HG02938 (cell line): ENCODE results near the gene SEMA5A.

Experiments
- ATAC-seq: cut with Tn5 transposase; IDR thresholded peaks from one replicate; pipeline ENCODE4 v1.9.1; 2021; ENCODE audit warnings: mild to moderate bottlenecking, moderate library complexity; ENCODE audit not compliant: unreplicated experiment

The SEMA5A gene

DNA sequence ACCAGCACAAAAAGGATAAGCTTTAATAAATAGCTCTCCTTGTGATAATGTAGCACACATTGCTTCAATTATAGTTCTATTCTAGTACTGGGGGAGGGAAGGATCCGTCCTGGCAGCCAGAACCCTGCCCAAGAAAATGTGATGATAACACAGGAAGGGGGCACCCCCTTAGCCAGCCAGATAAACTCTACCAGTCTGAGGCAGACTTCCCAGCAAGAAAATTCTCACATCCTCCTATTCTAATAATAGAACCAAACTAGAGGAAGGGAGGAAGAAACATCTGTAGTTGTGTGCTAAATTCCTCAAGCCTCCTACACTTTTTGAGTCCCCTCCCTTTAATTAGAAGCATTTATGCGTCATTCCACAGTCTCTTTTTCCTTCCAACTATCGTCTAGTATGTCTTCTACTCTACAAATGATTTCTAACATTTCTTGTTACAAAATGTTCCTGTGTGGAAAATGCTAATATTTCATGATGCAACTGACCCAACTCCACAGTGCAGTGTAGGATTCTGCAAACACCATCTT, 261.0 kb downstream of the SEMA5A start:
- no peak for ATAC-seq

DNA sequence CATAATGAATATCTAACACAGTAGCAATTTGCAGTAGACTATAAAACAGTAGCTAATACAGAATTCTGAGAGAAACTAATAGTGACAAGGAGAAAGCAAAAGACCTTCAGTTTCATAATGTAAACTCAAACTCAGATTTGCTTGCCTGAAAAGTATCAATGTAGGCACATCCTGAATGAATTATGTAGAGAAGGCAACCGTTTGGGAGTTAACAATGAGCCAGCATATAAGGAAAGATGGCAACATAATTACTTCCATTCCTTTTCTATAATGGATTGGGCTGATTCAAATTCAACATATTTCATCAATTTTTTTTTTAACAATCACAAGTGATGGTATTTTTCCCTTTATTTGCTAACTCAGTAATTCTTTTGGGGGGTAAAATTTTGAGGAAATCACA, 261.6 kb downstream of the SEMA5A start:
- ATAC-seq: no peak

DNA sequence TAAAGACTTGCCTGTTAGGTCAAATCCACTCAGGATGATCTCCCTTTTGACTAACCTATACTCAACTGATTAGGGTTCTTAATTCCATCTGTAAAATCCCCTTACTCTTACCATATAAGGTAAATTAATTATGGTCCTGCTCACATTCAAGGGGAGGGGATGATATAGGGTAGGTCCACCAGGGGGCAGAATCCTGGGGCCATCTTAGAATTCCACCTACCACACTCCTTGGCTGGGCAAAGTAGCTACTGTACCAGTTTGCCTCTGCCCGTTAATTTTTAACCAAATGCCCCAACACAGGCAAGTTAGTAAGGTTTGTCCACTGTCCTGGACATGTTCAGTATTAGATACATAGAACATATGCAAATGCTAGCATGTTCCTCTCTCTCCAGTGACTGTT, 262.4 kb downstream of the SEMA5A start:
- no peak for ATAC-seq

DNA sequence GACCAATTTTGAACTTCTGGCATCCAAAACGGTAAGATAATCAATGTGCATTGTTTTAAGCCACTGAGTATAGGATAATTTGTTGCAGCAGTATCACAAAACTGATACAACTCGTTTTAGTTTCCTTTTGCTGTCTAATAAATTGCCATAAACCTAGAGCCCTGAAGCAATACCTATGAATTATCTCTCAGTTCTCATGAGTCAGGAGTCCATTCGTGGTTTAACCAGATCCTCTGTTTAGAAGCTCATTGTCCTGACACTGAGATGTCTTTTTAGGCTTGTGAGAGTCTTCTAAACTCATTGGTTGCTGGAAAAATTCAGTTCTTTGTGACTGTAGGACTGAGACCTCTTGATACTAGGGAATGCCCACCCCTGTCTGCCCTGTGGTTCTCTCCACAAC, 262.9 kb downstream of the SEMA5A start:
- ATAC-seq: no peak

DNA sequence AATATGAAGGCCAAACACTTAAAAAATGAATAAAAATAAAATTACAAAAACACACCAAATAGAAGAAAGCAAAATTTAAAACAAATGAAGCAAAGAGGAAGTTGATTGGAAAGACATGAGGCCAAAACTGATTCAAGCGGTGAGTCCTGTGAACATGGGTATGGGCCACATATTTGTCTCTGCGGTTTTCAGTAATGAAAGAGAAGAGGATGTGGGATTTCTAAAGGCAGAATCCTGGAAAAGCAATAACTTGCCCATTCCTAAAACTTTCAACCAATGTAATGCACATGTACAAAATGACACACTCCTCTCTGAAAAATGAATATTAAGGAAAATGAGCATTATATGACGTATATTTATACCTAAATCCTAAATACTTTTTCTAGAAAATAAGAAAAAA, 263.7 kb downstream of the SEMA5A start:
- no peak for ATAC-seq

DNA sequence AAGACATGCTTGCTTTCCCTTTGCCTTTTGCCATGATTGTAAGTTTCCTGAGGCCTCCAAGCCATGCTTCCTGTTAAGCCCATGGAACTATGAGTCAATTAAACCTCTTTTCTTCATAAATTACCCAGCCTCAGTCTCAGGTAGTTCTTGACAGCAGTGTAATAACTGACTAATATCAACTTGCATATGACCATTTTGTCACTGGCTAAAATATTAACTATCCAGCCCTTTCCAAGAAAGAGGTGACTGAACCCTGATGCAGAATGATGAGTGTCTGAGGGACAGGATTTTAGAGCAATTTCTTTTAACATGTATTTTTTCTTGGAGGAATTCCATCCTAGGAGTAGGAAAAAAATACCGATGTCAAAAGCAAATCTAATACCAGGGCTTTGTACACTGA, 266.1 kb downstream of the SEMA5A start:
- ATAC-seq: no peak

DNA sequence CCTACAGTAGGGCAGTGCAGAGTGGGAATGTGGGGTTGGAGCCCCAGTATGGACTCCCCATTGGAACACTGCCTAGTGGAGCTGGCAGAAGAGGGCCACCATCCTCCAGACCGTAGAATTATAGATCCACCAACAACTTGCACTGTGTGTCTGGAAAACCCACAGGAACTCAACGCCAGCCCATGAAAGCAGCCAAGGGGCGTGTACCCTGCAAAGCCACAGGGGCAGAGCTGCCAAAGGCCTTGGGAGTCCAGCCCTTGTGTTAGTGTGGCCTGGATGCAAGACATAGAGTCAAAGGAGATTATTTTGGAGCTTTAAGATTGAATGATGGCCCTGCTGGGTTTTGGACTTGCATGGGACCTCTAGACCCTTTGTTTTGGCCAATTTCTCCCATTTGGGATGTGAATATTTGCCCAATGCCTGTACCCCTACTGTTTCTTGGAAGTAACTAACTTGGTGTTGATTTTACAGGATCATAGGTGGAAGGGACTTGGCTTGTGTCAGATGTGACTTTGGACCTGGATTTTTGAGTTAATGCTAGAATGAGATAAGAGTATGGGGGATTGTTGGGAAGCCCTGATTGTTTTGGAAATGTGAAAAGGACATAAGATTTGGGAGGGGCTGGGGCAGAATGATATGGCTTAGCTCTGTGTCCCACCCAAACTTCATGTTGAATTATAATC, 266.8 kb downstream of the SEMA5A start:
- ATAC-seq: no peak

DNA sequence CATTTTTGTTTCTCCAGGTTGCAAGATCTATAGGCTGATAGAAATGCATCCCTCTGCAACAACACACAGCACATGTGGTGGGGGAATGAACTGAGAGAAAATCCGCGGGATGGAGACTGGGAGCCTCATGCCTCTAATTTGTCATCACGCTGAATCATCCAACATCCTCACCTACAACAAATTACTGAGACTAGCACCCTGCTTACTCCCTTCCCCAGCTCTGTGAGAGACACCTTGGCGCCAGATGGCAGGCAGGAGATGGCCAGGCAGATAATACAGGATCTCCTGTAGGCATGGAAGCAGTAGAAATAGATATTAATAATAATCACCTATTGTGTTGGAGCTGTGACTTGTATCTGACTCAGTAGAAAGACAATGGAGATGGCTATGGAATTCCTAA, 276.9 kb downstream of the SEMA5A start:
- ATAC-seq: no peak

DNA sequence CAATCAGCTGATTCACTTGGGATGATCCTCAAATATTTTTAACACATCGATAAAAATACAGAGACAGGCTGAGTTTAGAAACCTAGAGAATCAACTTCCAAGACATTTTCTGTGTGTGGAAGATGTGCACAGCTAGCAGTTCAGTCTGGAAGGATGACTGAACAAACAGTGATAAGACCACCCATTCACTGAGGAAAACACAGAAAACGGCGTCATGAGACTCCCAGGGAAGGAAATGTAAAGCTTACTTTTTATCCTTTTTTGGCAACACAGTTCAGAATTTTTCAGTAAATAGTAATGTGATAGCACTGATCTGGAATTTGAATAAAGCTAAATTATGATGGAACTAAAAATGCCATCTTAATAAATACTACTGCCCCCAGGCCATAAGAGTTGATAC, 277.6 kb downstream of the SEMA5A start:
- no peak for ATAC-seq

DNA sequence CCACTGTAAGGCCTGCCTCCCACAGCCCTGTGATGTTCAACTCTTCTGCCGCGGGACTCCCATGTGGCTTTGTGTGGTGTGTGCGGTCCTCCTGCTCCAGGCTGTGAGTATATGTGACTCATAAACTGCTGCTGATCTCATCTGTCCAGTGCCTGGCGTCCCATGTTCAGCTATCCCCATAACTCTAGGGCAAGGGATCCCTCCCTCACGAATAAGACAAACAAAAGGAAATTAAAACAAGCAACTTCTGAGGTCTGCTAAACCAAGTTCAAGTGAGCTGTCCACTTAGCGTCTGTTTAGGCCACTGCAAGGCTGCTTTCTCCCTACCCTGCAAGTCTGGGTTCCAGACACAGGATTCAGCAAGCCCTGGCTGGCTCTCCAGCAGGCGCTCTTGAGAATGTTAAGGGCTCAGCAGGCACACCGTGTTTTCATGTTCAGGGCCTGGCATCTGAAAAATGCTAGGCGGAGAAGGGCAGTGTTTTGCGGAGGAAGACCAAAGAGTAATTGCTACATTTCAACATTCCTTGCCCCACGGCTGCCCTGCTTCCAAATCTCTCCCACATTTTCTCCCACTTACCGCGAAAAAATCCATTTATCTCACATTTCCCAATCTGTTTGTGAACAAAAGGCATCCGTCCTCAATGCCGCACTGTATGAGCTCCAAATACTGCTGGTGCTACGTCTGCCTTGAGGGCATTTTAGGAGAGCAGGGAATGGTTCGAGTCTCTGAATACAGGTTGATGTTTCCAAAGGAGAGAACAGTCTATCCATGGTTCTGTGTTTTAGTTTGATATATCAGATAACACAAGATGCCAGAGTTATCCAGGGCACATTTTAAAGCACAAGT, 280.2 kb downstream of the SEMA5A start:
- no peak for ATAC-seq

DNA sequence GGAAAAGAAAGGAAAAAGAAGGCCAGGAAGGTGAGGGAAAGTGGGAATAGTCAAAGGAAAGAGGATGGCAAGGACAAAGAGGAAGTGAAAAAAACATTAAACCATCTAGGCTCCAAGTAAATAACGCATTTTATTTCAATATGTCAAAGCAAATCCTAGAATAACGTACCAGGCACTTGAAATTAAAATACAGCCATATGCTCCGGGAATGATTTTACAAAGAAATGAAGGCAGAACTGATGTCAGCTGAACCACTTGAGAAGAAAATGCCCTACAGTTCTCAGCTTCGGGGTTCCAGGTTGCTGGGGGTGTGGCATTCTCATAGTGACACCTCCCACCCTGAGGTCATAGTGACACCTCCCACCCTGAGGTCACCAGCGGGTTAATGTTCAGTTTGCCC, 281.6 kb downstream of the SEMA5A start:
- no peak for ATAC-seq

DNA sequence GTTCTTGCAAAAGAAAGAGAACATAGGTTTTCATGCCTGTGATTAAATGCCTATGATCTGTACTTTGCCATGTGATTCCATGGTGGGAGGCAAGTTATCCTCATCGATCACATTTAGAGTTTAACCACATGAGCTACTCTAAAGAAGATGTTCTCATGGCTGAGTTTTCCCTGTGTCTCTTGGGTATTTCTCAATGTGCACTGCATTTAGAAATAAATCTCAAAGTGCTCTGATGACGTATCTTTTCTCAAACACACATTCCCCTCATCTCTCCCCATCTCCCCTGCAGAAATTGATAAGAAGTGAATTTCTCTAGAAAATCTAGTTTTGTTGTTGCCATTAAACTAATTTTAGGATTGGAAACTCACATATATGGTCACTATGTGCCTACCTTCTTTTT, 282.2 kb downstream of the SEMA5A start:
- ATAC-seq: no peak

DNA sequence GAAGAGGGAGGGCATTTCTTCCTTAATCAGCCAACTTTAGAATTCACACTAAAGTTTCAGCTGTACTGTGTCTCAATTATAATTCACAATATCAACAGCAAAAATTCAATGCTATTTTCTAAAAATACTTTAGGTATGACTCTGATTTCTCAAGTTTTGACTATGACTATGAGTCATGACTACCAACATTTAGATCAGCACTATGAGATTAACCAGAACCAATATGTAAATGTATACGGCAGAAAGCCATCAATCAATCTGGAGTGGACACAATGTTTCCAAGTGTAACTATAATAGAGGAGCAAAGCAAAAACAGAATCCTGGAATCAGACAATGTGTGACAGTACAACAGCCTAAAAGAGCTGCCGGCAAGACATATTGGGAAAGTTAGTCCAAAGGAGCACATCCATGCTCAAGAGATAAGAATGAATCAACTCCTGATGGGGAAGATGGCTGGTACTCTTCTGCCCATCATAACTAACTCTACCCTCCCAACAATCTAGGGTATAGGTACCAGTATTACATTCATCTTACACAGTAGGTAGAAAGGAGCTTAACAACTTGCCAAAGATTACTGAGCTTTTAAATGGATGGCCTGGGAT, 294.4 kb downstream of the SEMA5A start:
- no peak for ATAC-seq

DNA sequence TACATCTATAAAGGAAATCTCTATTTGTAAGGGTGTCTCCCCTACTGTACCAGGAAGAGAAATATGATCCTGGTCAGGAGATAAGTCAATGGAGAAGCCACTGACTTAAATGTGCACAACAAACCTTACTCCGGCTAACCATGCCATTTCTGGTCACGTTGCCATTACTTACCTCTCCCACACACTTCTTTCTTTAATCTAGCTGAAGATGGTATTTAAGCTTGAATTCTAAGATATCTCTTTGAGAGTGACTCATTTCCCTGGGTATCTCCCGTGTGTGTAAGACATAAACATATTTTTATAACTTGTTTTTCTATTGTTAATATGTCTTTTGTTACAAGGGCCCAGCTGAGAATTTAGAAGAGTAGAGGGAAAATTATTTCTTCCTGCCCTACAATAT, 296.6 kb downstream of the SEMA5A start:
- no peak for ATAC-seq

DNA sequence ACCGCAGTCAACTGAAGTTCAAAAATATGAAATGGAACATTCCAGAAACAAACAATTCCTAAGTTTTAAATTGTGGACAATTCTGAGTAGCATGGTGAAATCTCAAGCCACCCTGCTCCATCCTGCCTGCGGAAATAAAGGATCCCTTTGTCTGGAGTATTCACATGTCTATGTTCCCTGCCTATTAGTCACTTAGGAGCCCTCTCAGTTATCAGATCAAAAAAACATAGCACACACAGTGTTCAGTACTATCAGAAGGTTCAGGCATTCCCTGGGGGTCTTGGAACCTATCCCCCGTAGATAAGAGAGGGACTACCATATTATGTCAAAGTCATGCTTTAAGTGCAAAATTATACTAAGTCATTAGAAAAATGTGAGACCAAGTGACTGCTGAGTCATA, 300.8 kb downstream of the SEMA5A start:
- no peak for ATAC-seq

DNA sequence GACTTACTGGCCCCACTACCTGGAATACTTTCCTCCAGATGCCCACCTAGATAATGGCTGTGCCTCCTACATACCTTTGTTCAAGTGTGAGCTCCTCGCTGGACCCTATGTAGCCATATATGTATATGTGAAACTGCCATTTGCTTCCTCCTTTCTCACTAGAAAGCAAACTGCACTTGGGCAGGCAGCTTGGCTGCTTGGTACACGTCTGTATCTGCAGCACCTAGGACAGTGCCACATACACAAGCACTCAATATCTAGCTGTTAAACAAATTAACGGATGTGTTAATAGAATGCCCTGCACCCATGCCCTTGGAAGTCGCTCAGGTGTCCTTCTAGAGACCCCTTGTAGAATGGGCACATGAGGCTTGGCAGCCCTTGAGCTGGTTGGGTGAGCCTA, 301.5 kb downstream of the SEMA5A start:
- no peak for ATAC-seq

DNA sequence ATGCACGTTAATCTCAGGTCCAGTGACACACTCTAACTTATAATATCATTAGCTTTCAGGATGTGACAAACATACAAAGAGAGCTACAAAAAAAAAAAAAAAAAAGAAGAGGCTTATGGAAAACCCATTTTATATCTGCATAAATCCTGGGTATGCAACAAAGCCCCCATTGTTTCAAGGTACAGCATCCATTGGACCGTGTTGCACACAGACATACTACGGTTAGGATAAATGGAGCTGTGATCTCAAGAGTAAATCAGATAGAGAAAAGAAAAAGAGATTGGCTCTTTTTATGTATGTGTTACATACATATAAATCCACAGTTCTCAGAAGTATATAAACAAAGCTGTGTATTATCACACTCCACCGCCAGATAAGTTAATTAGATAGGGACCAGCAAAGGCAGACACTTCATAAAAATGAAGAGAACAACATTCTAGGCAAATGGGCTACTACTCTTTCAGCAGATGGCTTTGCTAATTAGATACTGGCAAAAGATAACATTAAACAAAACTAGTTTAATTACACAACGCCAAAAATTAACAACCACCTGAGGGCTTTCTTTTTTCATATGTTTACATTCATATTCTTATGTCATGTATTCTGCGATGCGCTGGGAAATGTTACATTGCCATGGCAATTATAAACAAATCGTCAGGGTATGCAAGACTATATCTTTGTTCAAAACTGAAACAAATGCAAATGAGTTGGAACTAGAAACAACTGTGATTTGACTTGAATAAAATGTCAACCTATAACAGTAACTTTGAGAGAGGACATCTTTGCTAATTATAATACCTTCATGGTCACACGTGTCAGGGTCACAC, 304.2 kb downstream of the SEMA5A start:
- ATAC-seq: no peak

DNA sequence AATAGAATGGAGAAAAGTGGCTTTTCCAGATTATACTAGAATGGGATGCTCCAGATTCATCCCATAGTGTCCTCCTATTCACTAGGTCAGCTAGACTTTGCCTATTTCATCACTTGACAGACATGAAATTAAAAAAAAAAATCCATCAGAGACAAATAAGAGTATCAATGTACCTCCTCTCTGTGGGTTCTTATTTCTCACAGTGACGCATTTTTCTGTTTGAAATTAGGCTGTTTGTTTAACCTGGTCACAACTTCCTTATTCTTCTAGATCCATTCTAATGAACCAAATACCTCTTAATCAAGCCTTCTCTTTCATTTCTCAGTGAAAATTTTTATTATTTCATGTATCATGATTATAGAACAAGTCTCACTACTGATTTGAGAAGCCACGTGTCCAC, 305.4 kb downstream of the SEMA5A start:
- ATAC-seq: no peak

DNA sequence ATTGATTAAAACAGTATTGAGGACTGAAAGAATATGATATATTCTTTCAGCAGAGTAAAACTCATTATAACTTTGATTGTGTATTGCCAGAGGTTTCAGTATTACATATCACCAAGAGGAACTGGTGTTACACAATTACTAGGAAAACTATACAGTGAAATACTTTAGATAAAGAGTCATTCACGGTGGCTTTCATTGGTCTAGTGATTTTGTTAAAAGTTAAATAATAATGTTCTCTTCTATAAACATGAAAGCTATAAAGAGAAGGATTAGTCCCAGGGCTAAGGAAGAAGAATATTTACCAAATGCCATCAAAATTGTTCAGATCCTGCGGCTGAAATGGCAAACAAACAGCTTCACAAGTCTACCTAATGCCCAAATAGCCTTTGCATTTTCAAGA, 306.2 kb downstream of the SEMA5A start:
- ATAC-seq: no peak

DNA sequence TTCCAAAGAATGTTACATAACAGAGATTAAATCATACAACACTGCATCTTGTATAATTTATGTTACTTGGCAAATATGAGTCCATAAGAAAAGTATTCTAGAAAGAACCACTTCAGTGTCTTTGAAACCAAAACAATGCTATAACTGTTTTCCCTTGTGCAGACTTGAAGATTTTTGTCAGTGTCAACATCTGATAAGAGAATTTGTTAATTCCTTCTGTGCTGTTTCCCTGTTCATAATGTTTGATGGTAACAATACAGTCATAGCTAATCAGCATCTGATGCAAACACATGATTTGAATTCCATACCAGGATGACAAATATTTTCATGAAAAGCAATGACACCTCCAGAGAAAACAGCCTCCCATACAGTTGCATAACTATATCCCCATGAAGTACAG, 306.8 kb downstream of the SEMA5A start:
- ATAC-seq: no peak

DNA sequence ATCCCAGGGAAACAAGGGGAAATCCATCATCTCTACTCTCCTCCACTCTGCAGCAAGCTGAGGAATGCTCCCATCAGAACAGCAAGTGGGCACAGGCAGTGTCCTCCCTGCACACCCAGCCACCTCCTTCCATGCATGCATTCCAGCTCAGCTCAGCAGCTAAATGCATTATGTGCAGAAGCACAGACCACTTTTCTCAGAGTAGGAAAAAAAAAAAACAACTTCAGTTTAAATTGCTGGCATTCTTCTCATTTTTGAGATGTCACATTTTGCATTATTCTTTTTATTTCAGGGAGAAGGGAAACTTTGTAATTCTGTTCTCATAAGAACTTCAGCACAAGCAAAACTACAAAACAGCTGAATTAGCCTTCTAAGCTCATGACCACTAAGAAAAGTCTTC, 312.2 kb downstream of the SEMA5A start:
- ATAC-seq: no peak
